GM12878 (cell line): Measurements from ENCODE around the gene ZC3H10. TPM values are rescaled to one million over a fixed set of nuclear protein-coding genes. Genes with fewer than 3 reads are reported as not detected.

Experiments
- BHLHE40 ChIP-seq, 2 experiments: fragments of 450-650 bp in 1 of 2; IDR thresholded peaks; 2 replicates each; pipeline ENCODE4 v1.6.1; 2011 to 2017; ENCODE audit warnings: low read depth in 2 of 2, borderline replicate concordance in 1 of 2, improper control_type of control experiment in 1 of 2, low read length in 1 of 2, mild to moderate bottlenecking in 1 of 2
- CHD2 ChIP-seq: IDR thresholded peaks from 2 replicates; pipeline ENCODE4 v1.6.1; 2011; ENCODE audit warnings: low read depth, low read length, improper control_type of control experiment, borderline replicate concordance
- ETV6 ChIP-seq, 2 experiments: fragments of 450-650 bp in 1 of 2; IDR thresholded peaks in 1 of 2; conservative IDR thresholded peaks in 1 of 2; 2 replicates each; pipeline ENCODE4 v1.6.1; 2014; ENCODE audit warnings: antibody characterized with exemption in 1 of 2, borderline replicate concordance in 1 of 2, low read depth in 1 of 2, mild to moderate bottlenecking in 1 of 2, moderate library complexity in 1 of 2
- GATAD2B ChIP-seq: fragments of 450-650 bp; conservative IDR thresholded peaks from 2 replicates; pipeline ENCODE4 v1.6.1; 2017; ENCODE audit warnings: low read depth, mild to moderate bottlenecking, moderate library complexity
- HDAC6 ChIP-seq: fragments of 200-600 bp; sonication (generic); IDR thresholded peaks from one replicate; pipeline ENCODE4 v1.8.0; 2017; ENCODE audit warnings: antibody characterized with exemption; ENCODE audit not compliant: unreplicated experiment
- HSF1 ChIP-seq: fragments of 150-350 bp; IDR thresholded peaks from 2 replicates; pipeline ENCODE4 v1.6.1; 2014; ENCODE audit warnings: mild to moderate bottlenecking, low read depth, low read length
- IKZF1 ChIP-seq: fragments of 450-650 bp; conservative IDR thresholded peaks from 2 replicates; pipeline ENCODE4 v1.6.1; 2017; ENCODE audit warnings: antibody characterized with exemption, mild to moderate bottlenecking
- KDM1A ChIP-seq: fragments of 200-600 bp; sonication (generic); IDR thresholded peaks from 2 replicates; pipeline ENCODE4 v1.6.1; 2016; ENCODE audit warnings: borderline replicate concordance
- MTA3 ChIP-seq: IDR thresholded peaks from 2 replicates; pipeline ENCODE4 v1.6.1; 2012; ENCODE audit warnings: low read length, inconsistent platforms, borderline replicate concordance
- MXI1 ChIP-seq: fragments of 150-350 bp; IDR thresholded peaks from 2 replicates; pipeline ENCODE4 v1.6.1; 2011; ENCODE audit warnings: low read depth, mild to moderate bottlenecking, inconsistent platforms, low read length, improper control_type of control experiment
- NFYB ChIP-seq: IDR thresholded peaks from 2 replicates; pipeline ENCODE4 v1.6.1; 2011; ENCODE audit warnings: low read depth, mild to moderate bottlenecking, low read length, improper control_type of control experiment, moderate library complexity; ENCODE audit not compliant: insufficient read depth
- PKNOX1 ChIP-seq: fragments of 450-650 bp; IDR thresholded peaks from 2 replicates; pipeline ENCODE4 v1.6.1; 2016; ENCODE audit warnings: mild to moderate bottlenecking
- POLR2A ChIP-seq: IDR thresholded peaks from 2 replicates; pipeline ENCODE4 v1.6.1; 2011; ENCODE audit warnings: low read depth, mild to moderate bottlenecking, low read length
- POLR2AphosphoS5 ChIP-seq: IDR thresholded peaks from 2 replicates; pipeline ENCODE4 v1.6.1; 2011; ENCODE audit warnings: mild to moderate bottlenecking, low read length, inconsistent platforms
- PRDM15 ChIP-seq: fragments of 450-650 bp; formaldehyde crosslinking; IDR thresholded peaks from 2 replicates; pipeline ENCODE4 v1.4.0; 2020; ENCODE audit warnings: mild to moderate bottlenecking, moderate library complexity
- SMARCA5 ChIP-seq: fragments of 450-650 bp; IDR thresholded peaks from 2 replicates; pipeline ENCODE4 v1.6.1; 2017; ENCODE audit warnings: mild to moderate bottlenecking
- ZBTB33 ChIP-seq: fragments of 450-650 bp; IDR thresholded peaks from 2 replicates; pipeline ENCODE4 v1.6.1; 2017; ENCODE audit warnings: mild to moderate bottlenecking
- polyA plus RNA-seq, 11 experiments: library from polyadenylated mRNA; depleted of rRNA in 4 of 11; unstranded in 6 of 11; stranded (reverse) in 5 of 11; fragments of >200 nt; fragmentation: Nextera tagmentation in 4 of 11; fragmentation: Illumina TruSeq in 1 of 11; extraction: Ambion mirVana in 4 of 11; extraction: Trizol in 1 of 11; gene quantifications; 1 replicate in 1 of 11; 2 replicates in 10 of 11; pipeline versions ENCODE4 v1.2.1 to v1.2.3, GENCODE V29; 2011 to 2016; ENCODE audit warnings: inconsistent platforms in 2 of 11, missing spikeins in 2 of 11, low read depth in 1 of 11
- total RNA-seq, 4 experiments: library from RNA; depleted of rRNA in 3 of 4; stranded (reverse); fragments of >200 nt in 3 of 4; fragmentation: Illumina TruSeq in 1 of 4; extraction: Trizol in 1 of 4; gene quantifications; 2 replicates each; pipeline versions ENCODE4 v1.2.1 to v1.2.3, GENCODE V29; 2013 to 2021
- TF ChIP-seq, protein P1 (sequence below), 3 experiments: IDR thresholded peaks in 2 of 3; conservative IDR thresholded peaks in 1 of 3; 2 replicates each; pipeline ENCODE4 v1.5.1; 2011; ENCODE audit warnings: low read depth in 3 of 3, low read length in 3 of 3, mild to moderate bottlenecking in 3 of 3, control low read depth in 2 of 3, moderate library complexity in 2 of 3, inconsistent platforms in 1 of 3, mixed read lengths in 1 of 3; ENCODE audit not compliant: control insufficient read depth in 2 of 3, insufficient read depth in 1 of 3; ENCODE audit errors: extremely low read depth in 1 of 3

The ZC3H10 gene
- total and polyA plus RNA-seq, 10 of the 15 experiments (the other 5 are each of a cell fraction or from before 2014, with no cell fraction given): 0.56 to 6.4 (median 3.7) TPM

GRCh38 chr12:56158029-56158925 lies 40.2 kb downstream of the ZC3H10 start, which contains the start of gene MYL6 (continued):
- TF ChIP-seq ZBTB33 (0 out of 2 replicates have a peak, but pooled peaks have one; percentile 25), POLR2A (peak; percentile 99), POLR2AphosphoS5 (peak; percentile 99), HDAC6 (peak; percentile 67), GATAD2B (0 out of 2 replicates have a peak, but pooled peaks have one; percentile 35), PRDM15 (CRISPR knock-in tag) (peak; percentile 92), SMARCA5 (peak; percentile 36), IKZF1 (peak; percentile 69), KDM1A (no peak), MTA3 (peak; percentile 68; the same call in 1 of the 2 replicates), ETV6 (conservative IDR thresholded peaks at IDR 0.05 in 1 of 2, IDR thresholded peaks at IDR 0.05 in 1 of 2; ENCODE audit: borderline replicate concordance in 1 of 2, low read depth in 1 of 2) (no peak), CHD2 (no peak; the same call in 1 of the 2 replicates), MXI1 (peak; percentile 46), NFYB (peak; percentile 71), HSF1 (no peak), PKNOX1 (peak; percentile 50), BHLHE40 (IDR thresholded peaks at IDR 0.05; ENCODE audit: borderline replicate concordance in 1 of 2, low read depth in 2 of 2, low read length in 1 of 2) (no peak)
- TF ChIP-seq, protein P1, sequence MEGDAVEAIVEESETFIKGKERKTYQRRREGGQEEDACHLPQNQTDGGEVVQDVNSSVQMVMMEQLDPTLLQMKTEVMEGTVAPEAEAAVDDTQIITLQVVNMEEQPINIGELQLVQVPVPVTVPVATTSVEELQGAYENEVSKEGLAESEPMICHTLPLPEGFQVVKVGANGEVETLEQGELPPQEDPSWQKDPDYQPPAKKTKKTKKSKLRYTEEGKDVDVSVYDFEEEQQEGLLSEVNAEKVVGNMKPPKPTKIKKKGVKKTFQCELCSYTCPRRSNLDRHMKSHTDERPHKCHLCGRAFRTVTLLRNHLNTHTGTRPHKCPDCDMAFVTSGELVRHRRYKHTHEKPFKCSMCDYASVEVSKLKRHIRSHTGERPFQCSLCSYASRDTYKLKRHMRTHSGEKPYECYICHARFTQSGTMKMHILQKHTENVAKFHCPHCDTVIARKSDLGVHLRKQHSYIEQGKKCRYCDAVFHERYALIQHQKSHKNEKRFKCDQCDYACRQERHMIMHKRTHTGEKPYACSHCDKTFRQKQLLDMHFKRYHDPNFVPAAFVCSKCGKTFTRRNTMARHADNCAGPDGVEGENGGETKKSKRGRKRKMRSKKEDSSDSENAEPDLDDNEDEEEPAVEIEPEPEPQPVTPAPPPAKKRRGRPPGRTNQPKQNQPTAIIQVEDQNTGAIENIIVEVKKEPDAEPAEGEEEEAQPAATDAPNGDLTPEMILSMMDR (IDR thresholded peaks at IDR 0.05 in 2 of 3, conservative IDR thresholded peaks at IDR 0.05 in 1 of 3; ENCODE audit: control insufficient read depth in 2 of 3, extremely low read depth in 1 of 3, insufficient read depth in 1 of 3, low read depth in 3 of 3, low read length in 3 of 3): no peak
